ENCODE results near the gene POLR1B.
"Not testable (repeated sequence)": the region's sequence is repeated elsewhere in the genome, so short reads cannot be mapped to it uniquely, and the experiment has no call there.

The POLR1B gene

DNA sequence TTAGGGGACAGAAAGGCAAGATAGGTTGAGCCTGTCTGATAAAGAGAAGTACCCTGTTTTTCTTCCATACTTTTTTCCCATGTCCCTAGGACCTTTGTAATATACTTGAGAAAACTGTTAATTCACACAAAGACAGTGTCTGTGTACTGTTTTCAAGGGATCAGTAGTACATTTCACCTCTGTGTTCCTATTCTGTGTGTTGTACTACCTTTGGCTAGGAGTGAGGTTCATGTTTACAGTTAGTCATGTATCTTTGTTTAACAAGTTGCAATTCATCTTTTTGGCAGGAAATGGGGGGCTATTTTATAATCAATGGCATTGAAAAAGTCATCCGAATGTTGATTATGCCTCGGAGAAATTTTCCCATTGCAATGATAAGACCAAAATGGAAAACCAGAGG lies 6.7 kb downstream of the POLR1B start:
- Histone ChIP-seq H3K27me3 (ENCODE audit: insufficient read depth, low read length) (no peaks in the 10 kb centered on the region), H3K9me3 (ENCODE audit: insufficient read depth, low read depth, low read length) (no peaks in the 10 kb centered on the region), H4K12ac (ENCODE audit: low read depth, low read length) (no peak overlapping the region), H3K18ac (ENCODE audit: low read length) (no peak overlapping the region), H3K9ac (ENCODE audit: low read length) (no peak overlapping the region), H2BK12ac (ENCODE audit: low read length) (no peak overlapping the region), H3K23ac (ENCODE audit: low read length) (no peak overlapping the region), H4K91ac (ENCODE audit: low read depth, low read length) (no peak overlapping the region), H3K79me1 (ENCODE audit: low read length) (no peaks in the 10 kb centered on the region), H3K27ac (ENCODE audit: low read depth, low read length) (no peak overlapping the region), H2AK5ac (ENCODE audit: low read length) (no peak overlapping the region), H3K4ac (ENCODE audit: low read depth, low read length) (no peak overlapping the region), H3K4me2 (ENCODE audit: low read length) (no peak overlapping the region), H3K4me3 (ENCODE audit: low read depth, low read length) (no peak overlapping the region), H3K4me1 (ENCODE audit: control insufficient read depth in 1 of 2, insufficient read depth in 2 of 2, low read length in 2 of 2) (no peaks in the 10 kb centered on the region), H4K8ac (ENCODE audit: low read depth, low read length) (no peak overlapping the region), H3K36me3 (ENCODE audit: control insufficient read depth in 1 of 2, insufficient read depth in 2 of 2, low read length in 2 of 2) (peaks cover 8 to 22% of the 10 kb centered on the region in 2 experiments), H2BK120ac (ENCODE audit: insufficient read depth, low read length, poor library complexity) (no peak overlapping the region), H3K79me2 (ENCODE audit: control insufficient read depth, insufficient read depth, low read length, poor library complexity) (no peaks in the 10 kb centered on the region), H2AFZ (ENCODE audit: insufficient read depth, low read length, poor library complexity) (no peak overlapping the region), H2BK5ac (ENCODE audit: low read depth, low read length, poor library complexity) (no peak overlapping the region), H3K14ac (ENCODE audit: low read length) (no peak overlapping the region)
- no peak for DNase-seq
- WGBS (ENCODE audit: extremely low coverage, insufficient coverage, insufficient read length): no CpG with 5 or more reads among the region's 2 CpGs

DNA sequence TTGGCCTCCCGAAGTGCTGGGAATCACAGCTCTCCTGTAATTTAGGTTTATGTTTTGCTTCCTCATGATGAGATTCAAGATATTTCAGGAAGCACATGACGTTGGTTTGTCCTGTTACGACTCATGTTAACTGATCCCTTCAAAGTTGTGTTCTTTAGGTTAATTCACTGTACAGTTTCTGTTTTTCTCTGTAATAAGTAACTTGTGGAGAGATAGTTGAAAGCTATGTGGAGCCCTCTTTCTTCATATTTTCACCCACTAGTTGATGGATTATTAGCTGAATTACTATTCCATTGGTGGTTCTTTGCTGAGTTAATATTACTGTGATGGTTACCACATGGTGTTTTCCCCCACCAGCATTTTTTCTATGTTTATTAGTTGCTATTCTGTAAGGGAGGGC lies 23.8 kb downstream of the POLR1B start:
- Histone ChIP-seq H4K8ac (ENCODE audit: low read depth, low read length) (no peak overlapping the region), H3K27ac (ENCODE audit: low read depth, low read length) (no peak overlapping the region), H4K12ac (ENCODE audit: low read depth, low read length) (no peak overlapping the region), H3K4me1 (ENCODE audit: control insufficient read depth in 1 of 2, insufficient read depth in 2 of 2, low read length in 2 of 2) (no peaks in the 10 kb centered on the region), H3K27me3 (ENCODE audit: insufficient read depth, low read length) (no peaks in the 10 kb centered on the region), H3K9ac (ENCODE audit: low read length) (no peak overlapping the region), H3K14ac (ENCODE audit: low read length) (no peak overlapping the region), H3K79me1 (ENCODE audit: low read length) (no peaks in the 10 kb centered on the region), H3K4ac (ENCODE audit: low read depth, low read length) (no peak overlapping the region), H3K4me2 (ENCODE audit: low read length) (no peak overlapping the region), H2AK5ac (ENCODE audit: low read length) (no peak overlapping the region), H3K9me3 (ENCODE audit: insufficient read depth, low read depth, low read length) (no peaks in the 10 kb centered on the region), H3K18ac (ENCODE audit: low read length) (no peak overlapping the region), H3K4me3 (ENCODE audit: low read depth, low read length) (no peak overlapping the region), H4K91ac (ENCODE audit: low read depth, low read length) (no peak overlapping the region), H2AFZ (ENCODE audit: insufficient read depth, low read length, poor library complexity) (no peak overlapping the region), H2BK12ac (ENCODE audit: low read length) (no peak overlapping the region), H2BK5ac (ENCODE audit: low read depth, low read length, poor library complexity) (no peak overlapping the region), H3K23ac (ENCODE audit: low read length) (no peak overlapping the region), H3K79me2 (ENCODE audit: control insufficient read depth, insufficient read depth, low read length, poor library complexity) (no peaks in the 10 kb centered on the region), H3K36me3 (ENCODE audit: control insufficient read depth in 1 of 2, insufficient read depth in 2 of 2, low read length in 2 of 2) (peaks cover 0 to 21% of the 10 kb centered on the region in 2 experiments), H2BK120ac (ENCODE audit: insufficient read depth, low read length, poor library complexity) (no peak overlapping the region)
- no CpG with 5 or more reads among the region's 3 CpGs for WGBS (ENCODE audit: extremely low coverage, insufficient coverage, insufficient read length)
- no peak for DNase-seq

DNA sequence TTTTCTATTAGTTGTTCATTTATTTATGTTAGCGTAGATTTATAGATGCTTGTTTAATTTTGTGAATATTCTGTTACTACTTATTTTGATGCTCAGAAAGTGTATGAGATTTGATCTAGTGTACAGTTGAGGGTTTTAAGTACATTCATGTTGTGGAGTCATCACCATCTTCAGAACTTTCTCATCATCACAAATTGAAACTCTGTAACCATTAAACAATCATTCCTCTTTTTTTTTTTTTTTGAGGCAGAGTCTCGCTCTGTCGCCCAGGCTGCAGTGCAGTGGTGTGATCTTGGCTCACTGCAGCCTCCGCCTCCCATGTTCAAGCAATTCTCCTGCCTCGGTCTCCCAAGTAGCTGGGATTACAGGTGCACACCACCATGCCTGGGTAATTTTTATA lies 24.2 kb downstream of the POLR1B start:
- H3K79me1 ChIP-seq (ENCODE audit: low read length); H2AFZ ChIP-seq (ENCODE audit: insufficient read depth, low read length, poor library complexity); H2AK5ac ChIP-seq (ENCODE audit: low read length); H3K27ac ChIP-seq (ENCODE audit: low read depth, low read length); H2BK120ac ChIP-seq (ENCODE audit: insufficient read depth, low read length, poor library complexity); DNase-seq; H4K12ac ChIP-seq (ENCODE audit: low read depth, low read length); H4K8ac ChIP-seq (ENCODE audit: low read depth, low read length); H3K14ac ChIP-seq (ENCODE audit: low read length); H3K23ac ChIP-seq (ENCODE audit: low read length); H3K4me3 ChIP-seq (ENCODE audit: low read depth, low read length); H3K4me1 ChIP-seq (ENCODE audit: control insufficient read depth in 1 of 2, insufficient read depth in 2 of 2, low read length in 2 of 2); H2BK12ac ChIP-seq (ENCODE audit: low read length); H3K4ac ChIP-seq (ENCODE audit: low read depth, low read length); H3K9me3 ChIP-seq (ENCODE audit: insufficient read depth, low read depth, low read length); H3K9ac ChIP-seq (ENCODE audit: low read length); H3K4me2 ChIP-seq (ENCODE audit: low read length); H3K27me3 ChIP-seq (ENCODE audit: insufficient read depth, low read length); H3K79me2 ChIP-seq (ENCODE audit: control insufficient read depth, insufficient read depth, low read length, poor library complexity); H2BK5ac ChIP-seq (ENCODE audit: low read depth, low read length, poor library complexity); H3K18ac ChIP-seq (ENCODE audit: low read length); H4K91ac ChIP-seq (ENCODE audit: low read depth, low read length): not testable (repeated sequence)
- WGBS (ENCODE audit: extremely low coverage, insufficient coverage, insufficient read length): no CpG with 5 or more reads among the region's 5 CpGs
- peaks cover 0 to 23% of the 10 kb centered on the region in 2 experiments for H3K36me3 ChIP-seq (ENCODE audit: control insufficient read depth in 1 of 2, insufficient read depth in 2 of 2, low read length in 2 of 2)

DNA sequence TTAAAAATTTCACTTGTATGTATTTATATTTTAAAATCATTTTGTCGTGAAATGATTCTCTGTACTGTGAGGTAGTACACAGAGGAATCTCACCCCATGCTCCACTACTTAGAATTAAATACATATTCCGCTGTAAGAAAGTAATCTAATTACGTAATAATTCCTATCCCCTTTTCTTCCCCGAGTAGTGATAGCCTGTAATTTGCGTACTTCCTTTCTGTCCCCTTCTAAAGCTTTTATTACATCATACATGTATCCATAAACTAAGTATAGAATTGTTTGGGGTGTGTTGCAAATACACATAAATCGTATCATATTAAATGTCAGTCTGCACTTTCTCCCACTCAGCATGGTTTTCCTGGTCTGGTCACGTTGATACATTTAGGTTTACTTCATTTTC lies 29.7 kb downstream of the POLR1B start:
- H3K36me3 ChIP-seq (ENCODE audit: control insufficient read depth in 1 of 2, insufficient read depth in 2 of 2, low read length in 2 of 2): peaks cover 7 to 34% of the 10 kb centered on the region in 2 experiments
- no peak overlapping the region for H4K91ac ChIP-seq (ENCODE audit: low read depth, low read length)

More for the DNA sequence above, 29.7 kb downstream of the POLR1B start:
- Histone ChIP-seq H2AK5ac (ENCODE audit: low read length) (no peak overlapping the region), H3K9me3 (ENCODE audit: insufficient read depth, low read depth, low read length) (no peaks in the 10 kb centered on the region), H3K4ac (ENCODE audit: low read depth, low read length) (no peak overlapping the region), H3K4me2 (ENCODE audit: low read length) (no peak overlapping the region), H3K18ac (ENCODE audit: low read length) (no peak overlapping the region), H4K12ac (ENCODE audit: low read depth, low read length) (no peak overlapping the region), H3K79me1 (ENCODE audit: low read length) (no peaks in the 10 kb centered on the region), H2AFZ (ENCODE audit: insufficient read depth, low read length, poor library complexity) (no peak overlapping the region), H3K27ac (ENCODE audit: low read depth, low read length) (no peak overlapping the region), H3K27me3 (ENCODE audit: insufficient read depth, low read length) (no peaks in the 10 kb centered on the region), H3K23ac (ENCODE audit: low read length) (no peak overlapping the region), H3K4me3 (ENCODE audit: low read depth, low read length) (no peak overlapping the region), H3K9ac (ENCODE audit: low read length) (no peak overlapping the region), H2BK5ac (ENCODE audit: low read depth, low read length, poor library complexity) (no peak overlapping the region), H3K4me1 (ENCODE audit: control insufficient read depth in 1 of 2, insufficient read depth in 2 of 2, low read length in 2 of 2) (no peaks in the 10 kb centered on the region), H2BK12ac (ENCODE audit: low read length) (no peak overlapping the region), H3K79me2 (ENCODE audit: control insufficient read depth, insufficient read depth, low read length, poor library complexity) (no peaks in the 10 kb centered on the region), H3K14ac (ENCODE audit: low read length) (no peak overlapping the region), H2BK120ac (ENCODE audit: insufficient read depth, low read length, poor library complexity) (no peak overlapping the region), H4K8ac (ENCODE audit: low read depth, low read length) (no peak overlapping the region)
- no peak for DNase-seq
- WGBS (ENCODE audit: extremely low coverage, insufficient coverage, insufficient read length): no CpG with 5 or more reads among the region's 7 CpGs

Data from trophoblast cell (in vitro differentiated cells and primary cell).